Stimulated activated CD4-positive, alpha-beta T cell treated with anti-CD3 and anti-CD28 coated beads, Interleukin-2, amount 100 ng/mL, for 4 hours (primary cell): ENCODE data around the gene TMEM30A.

Experiments
- DNase-seq: peaks from one replicate; pipeline ENCODE4 v3.0.0-alpha.2; 2020; ENCODE audit warnings: low read depth

TMEM30A gene

GRCh38 chr6:75291744-75292143 is 7.2 kb upstream of the TMEM30A start:
- DNase-seq: no peak

GRCh38 chr6:75291331-75291730 is 6.7 kb upstream of the TMEM30A start:
- DNase-seq: no peak

GRCh38 chr6:75290136-75290945 is 5.7 kb upstream of the TMEM30A start:
- no peak for DNase-seq

GRCh38 chr6:75288023-75288422 is 3.4 kb upstream of the TMEM30A start:
- DNase-seq: no peak

- DNase-seq: no peak
These were observed 2.8 kb upstream of the TMEM30A start for GRCh38 chr6:75287424-75287823.

- no peak for DNase-seq
These were observed 2.4 kb upstream of the TMEM30A start for GRCh38 chr6:75286955-75287354.

- no peak for DNase-seq
These were observed 669 bp upstream of the TMEM30A start for GRCh38 chr6:75285283-75285639.

- DNase-seq: no peak
These were observed 523 bp downstream of the TMEM30A start for GRCh38 chr6:75283907-75284631.

GRCh38 chr6:75282706-75283105 is 1.9 kb downstream of the TMEM30A start:
- DNase-seq: no peak

GRCh38 chr6:75281653-75282052 is 2.9 kb downstream of the TMEM30A start:
- no peak for DNase-seq

- DNase-seq: no peak
These were observed 4.3 kb downstream of the TMEM30A start for GRCh38 chr6:75280131-75280855.

- DNase-seq: no peak
These were observed 5.2 kb downstream of the TMEM30A start for GRCh38 chr6:75279418-75279817.

- no peak for DNase-seq
These were observed 6.0 kb downstream of the TMEM30A start for GRCh38 chr6:75278474-75279077.

GRCh38 chr6:75275067-75275466 is 9.5 kb downstream of the TMEM30A start:
- DNase-seq: no peak

GRCh38 chr6:75273009-75273408 is 11.6 kb downstream of the TMEM30A start:
- DNase-seq: no peak

- DNase-seq: no peak
These were observed 12.3 kb downstream of the TMEM30A start for GRCh38 chr6:75272145-75272840.

GRCh38 chr6:75268988-75269354 is 15.6 kb downstream of the TMEM30A start:
- no peak for DNase-seq

GRCh38 chr6:75268121-75268987 is 16.2 kb downstream of the TMEM30A start:
- no peak for DNase-seq

- DNase-seq: no peak
These were observed 17.1 kb downstream of the TMEM30A start for GRCh38 chr6:75267461-75267860.

GRCh38 chr6:75266716-75267291 is 17.8 kb downstream of the TMEM30A start:
- DNase-seq: no peak

- DNase-seq: no peak
These were observed 21.2 kb downstream of the TMEM30A start for GRCh38 chr6:75263401-75263750.
